ENCODE results near the gene ABTB2.

The ABTB2 gene

DNA sequence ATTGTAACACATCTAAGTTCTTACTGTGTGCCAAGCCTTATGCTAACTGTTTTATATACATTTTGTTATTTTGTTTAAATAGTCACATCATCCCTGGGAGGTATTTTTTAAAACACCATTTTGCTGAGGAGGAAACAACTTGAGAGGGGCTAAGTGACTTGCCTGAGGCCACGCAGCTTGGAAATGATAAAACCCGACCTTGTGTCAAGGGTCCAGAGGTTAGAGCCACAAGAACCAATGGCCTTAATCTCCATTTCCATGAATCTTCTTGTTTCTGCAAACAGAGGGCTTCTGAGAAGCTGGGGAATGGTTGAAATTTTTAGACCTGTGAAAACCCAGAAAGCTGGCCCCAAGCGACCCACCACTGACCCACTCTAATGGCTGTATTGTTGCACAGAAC, 16.7 kb downstream of the ABTB2 start:
- no peak for DNase-seq

GRCh38 chr11:34340653-34341052, 17.2 kb downstream of the ABTB2 start:
- no peak for DNase-seq

- no peak for DNase-seq
Observed at GRCh38 chr11:34339149-34340064, 18.4 kb downstream of the ABTB2 start.

- no peak for DNase-seq
Observed at GRCh38 chr11:34337016-34337415, 20.8 kb downstream of the ABTB2 start.

DNA sequence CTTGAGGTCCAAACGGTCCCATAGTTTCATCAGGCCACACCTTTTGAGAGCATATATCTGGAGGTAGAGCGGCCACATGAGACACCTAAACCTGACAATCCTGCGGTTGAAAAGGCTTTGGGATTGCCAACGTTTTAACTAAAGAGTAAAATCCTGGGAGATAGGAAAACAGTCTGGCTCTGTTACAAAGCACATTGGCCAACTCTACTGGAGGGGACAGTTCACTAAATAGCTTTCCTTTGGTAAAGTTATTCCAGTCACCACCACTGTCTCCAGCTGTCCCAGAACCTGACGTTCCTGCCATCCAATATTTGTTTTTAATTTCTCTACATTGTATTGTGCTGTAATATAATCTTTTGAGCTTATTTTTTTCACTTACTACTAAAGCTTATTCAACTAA, 22.0 kb downstream of the ABTB2 start:
- DNase-seq, result no peak

GRCh38 chr11:34335331-34335730, 22.5 kb downstream of the ABTB2 start:
- DNase-seq, result no peak

- DNase-seq, result no peak
Observed at GRCh38 chr11:34333787-34334186, 24.0 kb downstream of the ABTB2 start.

- no peak for DNase-seq
Observed at GRCh38 chr11:34332524-34332923, 25.3 kb downstream of the ABTB2 start.

DNA sequence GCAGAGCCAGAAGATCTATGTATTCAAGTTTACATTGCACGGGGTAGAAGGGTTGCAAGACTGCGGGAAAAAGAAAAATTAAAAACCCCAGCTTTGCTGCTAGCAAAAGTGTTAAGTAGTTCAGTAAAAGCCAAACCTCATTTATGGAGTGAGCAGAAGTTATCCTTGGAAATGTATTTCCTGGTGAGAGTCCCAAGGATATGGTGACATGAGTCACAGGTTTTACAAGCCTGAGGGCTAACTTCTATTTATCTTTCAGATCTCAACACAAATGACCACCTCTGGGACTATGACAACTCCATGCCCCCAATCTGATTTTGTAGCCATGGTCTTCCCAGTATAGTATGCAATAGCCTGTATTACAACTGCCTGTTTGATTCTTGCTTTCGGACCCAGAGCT, 26.1 kb downstream of the ABTB2 start:
- no peak for DNase-seq

DNA sequence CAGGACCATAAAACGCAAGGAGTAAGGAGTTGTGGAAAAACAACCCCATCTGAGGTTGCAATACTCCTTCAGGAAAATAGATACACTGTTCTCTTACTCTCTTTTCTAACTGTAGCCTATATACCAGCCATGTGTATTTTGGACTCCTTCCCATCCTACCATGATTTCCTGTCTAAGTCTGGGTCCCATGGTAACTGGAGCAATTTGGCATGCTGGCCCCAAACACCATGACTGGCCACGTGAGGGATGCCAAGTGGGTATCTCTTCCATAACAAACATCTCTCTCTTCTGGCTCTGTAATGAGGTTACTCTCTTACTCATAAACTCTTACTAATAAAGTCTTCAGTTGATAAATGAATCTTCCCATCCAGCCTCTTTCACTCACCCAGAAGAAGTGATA, 26.5 kb downstream of the ABTB2 start:
- no peak for DNase-seq

GRCh38 chr11:34330653-34331052, 27.2 kb downstream of the ABTB2 start:
- no peak for DNase-seq

DNA sequence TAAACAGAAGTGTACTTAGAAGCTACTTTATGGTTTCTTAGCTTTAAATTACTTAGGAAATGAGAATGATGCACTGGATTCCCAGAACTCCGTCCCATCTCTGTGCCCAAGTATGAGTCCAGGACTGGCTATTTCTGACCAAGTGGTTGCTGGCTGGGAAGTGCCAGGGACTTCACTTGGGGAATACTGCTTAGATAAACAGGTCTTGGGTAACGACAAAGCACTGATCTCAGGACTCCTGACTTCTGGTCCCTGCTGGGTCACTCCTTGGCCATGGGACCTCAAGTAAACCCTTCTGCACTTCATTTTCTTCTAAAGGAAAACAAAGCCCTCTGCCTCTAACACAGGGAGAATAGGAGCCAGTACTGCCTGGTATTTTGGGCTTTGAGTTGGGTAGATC, 27.9 kb downstream of the ABTB2 start:
- no peak for DNase-seq

GRCh38 chr11:34328632-34328910, 29.2 kb downstream of the ABTB2 start:
- DNase-seq, result no peak

- DNase-seq, result no peak
Observed at GRCh38 chr11:34327804-34328631, 29.8 kb downstream of the ABTB2 start.

GRCh38 chr11:34324466-34324865, 33.3 kb downstream of the ABTB2 start:
- no peak for DNase-seq

- no peak for DNase-seq
Observed at GRCh38 chr11:34323601-34324000, 34.2 kb downstream of the ABTB2 start.

DNA sequence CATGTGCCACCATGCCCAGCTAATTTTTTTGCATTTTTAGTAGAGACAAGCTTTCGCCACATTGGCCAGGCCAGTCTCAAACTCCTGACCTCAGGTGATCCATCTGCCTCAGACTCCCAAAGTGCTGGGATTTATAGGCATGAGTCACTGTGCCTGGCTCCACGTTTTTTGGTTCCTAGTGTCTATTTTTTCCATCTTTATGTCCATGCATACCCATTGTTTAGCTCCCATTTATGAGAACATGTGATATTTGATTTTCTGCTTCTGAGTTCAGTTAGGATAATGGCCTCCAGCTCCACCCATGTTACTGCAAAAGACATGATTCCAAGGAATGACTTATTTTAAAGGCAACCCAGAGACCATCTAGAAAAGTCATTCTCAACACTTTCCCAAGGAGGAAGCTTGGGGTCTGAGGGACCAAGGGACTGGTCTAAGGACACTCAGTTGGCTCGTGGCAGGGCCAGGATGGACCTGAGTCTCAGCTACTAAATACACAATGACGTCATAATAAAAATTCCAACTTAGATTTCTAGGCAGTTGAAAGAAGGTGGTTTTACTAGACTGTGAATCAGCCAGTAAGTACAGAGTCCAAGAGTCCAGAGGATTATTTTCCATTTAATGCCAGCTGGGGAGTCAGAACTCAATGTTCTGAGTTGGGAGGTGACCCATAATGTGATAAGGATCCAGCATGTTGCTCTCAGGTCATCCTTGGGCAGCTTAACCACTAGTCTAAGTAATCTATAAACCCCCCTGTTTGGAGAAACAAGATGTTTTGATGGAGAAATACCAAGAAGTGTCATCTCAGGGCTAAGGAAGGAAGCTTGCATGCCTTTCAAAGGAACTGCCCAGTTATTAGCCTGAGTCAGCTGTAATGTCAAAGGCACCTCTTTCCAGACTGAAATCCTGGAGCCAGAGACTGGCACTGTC, 39.4 kb downstream of the ABTB2 start:
- no peak for DNase-seq

DNA sequence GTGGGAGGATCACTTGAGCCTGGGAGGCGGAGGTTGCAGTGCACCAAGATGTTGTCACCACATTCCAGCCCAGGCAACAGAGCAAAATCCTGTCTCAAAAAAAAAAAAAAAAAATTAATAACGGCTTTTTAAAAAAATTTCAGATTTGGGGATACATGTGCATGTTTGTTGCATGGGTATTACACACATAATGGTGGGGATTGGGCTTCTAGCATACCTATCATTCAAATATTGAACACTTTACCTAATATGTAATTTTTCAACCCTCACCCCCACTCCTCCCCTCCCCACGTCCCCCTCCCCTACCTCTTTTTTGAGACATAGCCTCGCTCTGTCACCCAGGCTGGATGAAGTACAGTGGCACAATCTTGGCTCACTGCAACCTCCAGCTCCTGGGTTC, 40.1 kb downstream of the ABTB2 start:
- DNase-seq, result no peak

GRCh38 chr11:34317036-34317360, 40.8 kb downstream of the ABTB2 start:
- DNase-seq, result no peak

GRCh38 chr11:34316347-34317035, 41.3 kb downstream of the ABTB2 start:
- DNase-seq, result no peak

GRCh38 chr11:34315394-34315793, 42.4 kb downstream of the ABTB2 start:
- DNase-seq, result no peak

GRCh38 chr11:34314936-34315335, 42.9 kb downstream of the ABTB2 start:
- DNase-seq, result no peak

GRCh38 chr11:34314176-34314575, 43.6 kb downstream of the ABTB2 start:
- no peak for DNase-seq

All from activated CD4-positive, alpha-beta T cell treated with anti-CD3 and anti-CD28 coated beads, Interleukin-2, amount 50 U/mL, for 16 hours (primary cell).